Skeletal muscle tissue (tissue), 4 donors: ENCODE measurements around the gene ZNF397. TPM values are rescaled to one million over a fixed set of nuclear protein-coding genes. Genes with fewer than 3 reads are reported as not detected.

Source experiments
- H3K27ac ChIP-seq: one replicate; pipeline ENCODE4 v1.7.0; 2013; ENCODE audit warnings: mild to moderate bottlenecking, low read depth, low read length, inconsistent platforms
- H3K27me3 ChIP-seq, 3 donors: one replicate each; pipeline ENCODE4 v1.7.0; 2013; ENCODE audit warnings: low read length in 3 of 3; ENCODE audit not compliant: control insufficient read depth in 3 of 3, insufficient read depth in 3 of 3
- H3K36me3 ChIP-seq, 3 donors: one replicate each; pipeline ENCODE4 v1.7.0; 2013; ENCODE audit warnings: low read length in 3 of 3; ENCODE audit not compliant: control insufficient read depth in 3 of 3, insufficient read depth in 3 of 3
- H3K4me1 ChIP-seq, 3 donors: one replicate each; pipeline ENCODE4 v1.7.0; 2013; ENCODE audit warnings: low read length in 3 of 3, mild to moderate bottlenecking in 3 of 3; ENCODE audit not compliant: control insufficient read depth in 3 of 3, insufficient read depth in 3 of 3
- H3K4me3 ChIP-seq, 3 donors: one replicate each; pipeline ENCODE4 v1.7.0; 2013; ENCODE audit warnings: low read length in 3 of 3
- H3K9ac ChIP-seq, 3 donors: one replicate each; pipeline ENCODE4 v1.7.0; 2013; ENCODE audit warnings: low read length in 3 of 3, mild to moderate bottlenecking in 3 of 3, moderate library complexity in 2 of 3, low read depth in 1 of 3
- H3K9me3 ChIP-seq, 3 donors: one replicate each; pipeline ENCODE4 v1.7.0; 2013; ENCODE audit warnings: low read length in 3 of 3; ENCODE audit not compliant: control insufficient read depth in 3 of 3
- total RNA-seq: library from RNA; depleted of rRNA; stranded (reverse); fragments of >200 nt; gene quantifications from one replicate; pipeline ENCODE4 v1.2.3, GENCODE V29; 2014
- donor health status: Osteomylitis.

ZNF397 gene
- total RNA-seq, 1 donor from 2014 or later, result 18.3 TPM

- Histone ChIP-seq H3K36me3 (peaks cover 29 to 64% (median 58%) of the 10 kb centered on the region in 3 donors), H3K27me3 (no peaks in the 10 kb centered on the region), H3K4me3 (no peak overlapping the region), H3K27ac (no peak overlapping the region), H3K4me1 (peaks cover 4 to 11% (median 4%) of the 10 kb centered on the region in 3 donors), H3K9me3 (no peaks in the 10 kb centered on the region), H3K9ac (no peak overlapping the region)
Measured at GRCh38 chr18:35244671-35245070, 3.8 kb downstream of the ZNF397 start.

GRCh38 chr18:35245719-35246317, 5.0 kb downstream of the ZNF397 start:
- no peaks in the 10 kb centered on the region for H3K9me3 ChIP-seq
- H3K36me3 ChIP-seq, result peaks cover 32 to 70% (median 64%) of the 10 kb centered on the region in 3 donors
- H3K27me3 ChIP-seq, result no peaks in the 10 kb centered on the region
- H3K9ac ChIP-seq, result no peak overlapping the region
- no peak overlapping the region for H3K4me3 ChIP-seq
- peaks cover 0 to 8% (median 4%) of the 10 kb centered on the region in 3 donors for H3K4me1 ChIP-seq
- no peak overlapping the region for H3K27ac ChIP-seq

GRCh38 chr18:35246831-35247230, 6.0 kb downstream of the ZNF397 start:
- H3K27me3 ChIP-seq, result no peaks in the 10 kb centered on the region
- H3K9ac ChIP-seq, result no peak overlapping the region
- H3K4me1 ChIP-seq, result peaks cover 0 to 4% (median 3%) of the 10 kb centered on the region in 3 donors
- H3K36me3 ChIP-seq, result peaks cover 32 to 71% (median 64%) of the 10 kb centered on the region in 3 donors
- H3K27ac ChIP-seq, result no peak overlapping the region
- H3K4me3 ChIP-seq, result no peak overlapping the region
- no peaks in the 10 kb centered on the region for H3K9me3 ChIP-seq

GRCh38 chr18:35247412-35248249, 6.8 kb downstream of the ZNF397 start:
- no peaks in the 10 kb centered on the region for H3K27me3 ChIP-seq
- H3K9ac ChIP-seq, result no peak overlapping the region
- H3K4me1 ChIP-seq, result peaks cover 0 to under 1% (median 0%) of the 10 kb centered on the region in 3 donors
- H3K36me3 ChIP-seq, result peaks cover 29 to 77% (median 66%) of the 10 kb centered on the region in 3 donors
- H3K9me3 ChIP-seq, result no peaks in the 10 kb centered on the region
- H3K4me3 ChIP-seq, result no peak overlapping the region
- no peak overlapping the region for H3K27ac ChIP-seq

- Histone ChIP-seq H3K36me3 (peaks cover 24 to 76% (median 65%) of the 10 kb centered on the region in 3 donors), H3K9me3 (no peaks in the 10 kb centered on the region), H3K4me1 (no peaks in the 10 kb centered on the region)
Measured at GRCh38 chr18:35248429-35248828, 7.6 kb downstream of the ZNF397 start.

GRCh38 chr18:35252466-35252865, 11.6 kb downstream of the ZNF397 start:
- peaks cover 0 to 4% (median 4%) of the 10 kb centered on the region in 3 donors for H3K9me3 ChIP-seq
- no peak overlapping the region for H3K4me3 ChIP-seq
- no peak overlapping the region for H3K9ac ChIP-seq
- H3K4me1 ChIP-seq, result no peaks in the 10 kb centered on the region
- H3K36me3 ChIP-seq, result peaks cover 21 to 59% (median 44%) of the 10 kb centered on the region in 3 donors
- H3K27ac ChIP-seq, result no peak overlapping the region
- no peaks in the 10 kb centered on the region for H3K27me3 ChIP-seq

More at GRCh38 chr18:35248429-35248828, 7.6 kb downstream of the ZNF397 start:
- Histone ChIP-seq H3K4me3 (no peak overlapping the region), H3K9ac (no peak overlapping the region), H3K27ac (no peak overlapping the region), H3K27me3 (no peaks in the 10 kb centered on the region)

GRCh38 chr18:35253655-35254287, 12.9 kb downstream of the ZNF397 start:
- Histone ChIP-seq H3K36me3 (peaks cover 21 to 52% (median 40%) of the 10 kb centered on the region in 3 donors), H3K9me3 (peaks cover 0 to 4% (median 4%) of the 10 kb centered on the region in 3 donors), H3K27me3 (no peaks in the 10 kb centered on the region), H3K4me3 (no peak overlapping the region), H3K9ac (no peak overlapping the region), H3K27ac (no peak overlapping the region), H3K4me1 (no peaks in the 10 kb centered on the region)

- H3K36me3 ChIP-seq, result peaks cover 20 to 47% (median 37%) of the 10 kb centered on the region in 3 donors
- H3K4me1 ChIP-seq, result no peaks in the 10 kb centered on the region
- no peak overlapping the region for H3K4me3 ChIP-seq
Measured at GRCh38 chr18:35256947-35257346, 16.1 kb downstream of the ZNF397 start.

GRCh38 chr18:35264409-35264808, 23.6 kb downstream of the ZNF397 start:
- peaks cover 11 to 27% (median 22%) of the 10 kb centered on the region in 3 donors for H3K36me3 ChIP-seq
- H3K4me1 ChIP-seq, result peaks cover 0 to 3% (median 2%) of the 10 kb centered on the region in 3 donors
- H3K27me3 ChIP-seq, result no peaks in the 10 kb centered on the region
- H3K9ac ChIP-seq, result no peak overlapping the region
- H3K4me3 ChIP-seq, result no peak overlapping the region
- H3K9me3 ChIP-seq, result peaks cover 0 to 2% (median 0%) of the 10 kb centered on the region in 3 donors
- no peak overlapping the region for H3K27ac ChIP-seq

More at GRCh38 chr18:35256947-35257346, 16.1 kb downstream of the ZNF397 start:
- Histone ChIP-seq H3K9me3 (peaks cover 0 to 4% (median 4%) of the 10 kb centered on the region in 3 donors), H3K27me3 (no peaks in the 10 kb centered on the region), H3K9ac (no peak overlapping the region), H3K27ac (no peak overlapping the region)
